ENCODE measurements around the gene CLCF1. TPM values are rescaled to one million over a fixed set of nuclear protein-coding genes. Genes with fewer than 3 reads are reported as not detected.
A peak's percentile ranks its signal among the peaks of the same experiment; 100 is the strongest.

CLCF1 gene
- total RNA-seq, 4 donors from 2014 or later = 2.2 to 3.3 (median 2.5) TPM

DNA sequence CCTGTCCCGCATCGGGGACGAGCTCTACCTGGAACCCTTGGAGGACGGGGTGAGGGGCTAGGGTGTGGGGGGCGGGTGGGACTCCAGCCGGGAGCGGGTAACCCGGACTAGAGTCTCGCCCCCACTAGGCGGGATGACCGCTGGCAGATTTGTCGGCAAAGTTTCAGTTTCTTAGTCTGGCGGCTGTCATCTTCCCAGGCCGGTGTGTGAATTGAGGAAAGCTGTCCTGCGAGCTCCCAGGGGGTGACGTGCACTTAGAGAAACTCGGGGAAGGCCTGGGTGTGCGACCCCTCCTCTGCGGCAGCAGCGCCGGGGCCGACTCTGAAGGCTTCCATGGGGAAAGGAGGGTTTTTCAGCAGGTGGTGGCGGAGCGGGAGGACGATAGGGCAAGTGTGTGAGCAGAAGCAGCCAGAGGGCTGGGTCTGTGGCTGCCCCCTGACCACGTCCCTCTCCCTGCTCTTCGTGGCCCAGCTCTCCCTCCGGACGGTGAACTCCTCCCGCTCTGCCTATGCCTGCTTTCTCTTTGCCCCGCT is 18.9 kb upstream of the CLCF1 start:
- intact Hi-C loops (cut with DNase I; ENCODE audit: low total_unique reads) = loop anchor here (10.0 kb wide), 1 partner anchor 113 kb away; the partner anchor contains the start of genes CDK2AP2 and PITPNM1
- TF ChIP-seq, protein P1, sequence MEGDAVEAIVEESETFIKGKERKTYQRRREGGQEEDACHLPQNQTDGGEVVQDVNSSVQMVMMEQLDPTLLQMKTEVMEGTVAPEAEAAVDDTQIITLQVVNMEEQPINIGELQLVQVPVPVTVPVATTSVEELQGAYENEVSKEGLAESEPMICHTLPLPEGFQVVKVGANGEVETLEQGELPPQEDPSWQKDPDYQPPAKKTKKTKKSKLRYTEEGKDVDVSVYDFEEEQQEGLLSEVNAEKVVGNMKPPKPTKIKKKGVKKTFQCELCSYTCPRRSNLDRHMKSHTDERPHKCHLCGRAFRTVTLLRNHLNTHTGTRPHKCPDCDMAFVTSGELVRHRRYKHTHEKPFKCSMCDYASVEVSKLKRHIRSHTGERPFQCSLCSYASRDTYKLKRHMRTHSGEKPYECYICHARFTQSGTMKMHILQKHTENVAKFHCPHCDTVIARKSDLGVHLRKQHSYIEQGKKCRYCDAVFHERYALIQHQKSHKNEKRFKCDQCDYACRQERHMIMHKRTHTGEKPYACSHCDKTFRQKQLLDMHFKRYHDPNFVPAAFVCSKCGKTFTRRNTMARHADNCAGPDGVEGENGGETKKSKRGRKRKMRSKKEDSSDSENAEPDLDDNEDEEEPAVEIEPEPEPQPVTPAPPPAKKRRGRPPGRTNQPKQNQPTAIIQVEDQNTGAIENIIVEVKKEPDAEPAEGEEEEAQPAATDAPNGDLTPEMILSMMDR (IDR thresholded peaks at IDR 0.05) = no peak
- TF ChIP-seq POLR2A (IDR thresholded peaks at IDR 0.05) = no peak
- no peak for DNase-seq (ENCODE audit: low spot score in 2 of 2)
- peak overlapping the region; percentile 65 for H3K4me3 ChIP-seq (ENCODE audit: low read depth, poor library complexity, severe bottlenecking)
- 5 to 6% methylated on average over 28 to 31 of the region's 31 CpGs for WGBS, 2 donors

DNA sequence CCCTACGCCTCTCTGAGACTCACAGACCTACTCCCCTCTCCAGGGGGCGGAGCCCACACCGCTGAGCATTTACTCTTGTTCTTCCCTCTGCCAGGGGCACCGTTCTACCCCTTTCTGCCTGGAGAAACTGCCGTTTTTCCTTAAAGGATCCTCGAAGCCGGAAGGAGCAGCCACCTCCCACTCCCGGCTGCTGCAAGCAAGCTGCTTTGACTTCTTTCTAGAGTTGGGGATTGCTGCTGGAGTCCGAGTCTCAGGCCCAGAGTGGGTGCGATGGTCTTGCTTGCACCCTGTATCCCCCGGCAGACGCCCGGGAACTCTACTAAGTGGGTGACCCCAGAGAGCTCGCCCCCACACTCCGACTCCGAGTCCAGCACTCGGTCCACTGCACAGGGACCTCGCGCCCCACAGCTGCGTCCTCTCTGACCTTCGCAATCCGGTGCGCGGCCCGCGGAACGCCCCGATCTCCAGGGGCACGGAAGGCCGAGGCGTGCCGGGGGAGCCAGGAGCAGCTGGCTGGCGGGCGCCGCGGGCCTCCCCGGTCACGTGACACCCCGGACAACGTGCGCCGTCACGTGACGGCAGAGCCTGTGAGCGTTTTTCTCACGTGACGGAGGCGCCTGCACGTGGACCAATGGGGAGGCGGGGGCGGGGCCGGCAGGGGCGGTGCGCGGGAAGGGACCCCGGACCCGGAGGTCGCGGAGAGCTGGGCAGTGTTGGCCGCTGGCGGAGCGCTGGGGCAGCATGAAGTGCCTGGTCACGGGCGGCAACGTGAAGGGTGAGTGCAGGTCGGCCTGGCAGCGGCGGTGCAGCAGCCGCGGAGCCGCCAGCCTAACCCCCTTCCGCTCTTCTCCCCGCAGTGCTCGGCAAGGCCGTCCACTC is 18.1 kb upstream of the CLCF1 start, which contains the start of gene RAD9A:
RAD9A (plus strand) TSS at position 683 of the 879 bp plus-strand sequence; CDS start at position 742, 59 bp downstream.
- peak; percentile 92 to 99 for DNase-seq (ENCODE audit: low spot score in 2 of 2)
- TF ChIP-seq POLR2A (IDR thresholded peaks at IDR 0.05) = no peak
- TF ChIP-seq, protein P1 (IDR thresholded peaks at IDR 0.05) = peak in 1 of 3 donors; percentile 5
- H3K4me3 ChIP-seq (ENCODE audit: low read depth, poor library complexity, severe bottlenecking) = peak within 1 kb of the TSS; percentile 65
- intact Hi-C loops (cut with DNase I; ENCODE audit: low total_unique reads) = loop anchor here (10.0 kb wide), 1 partner anchor 113 kb away; the partner anchor contains the start of genes CDK2AP2 and PITPNM1
- 0% methylated on average over 28 to 48 of the region's 75 CpGs for WGBS, 2 donors

DNA sequence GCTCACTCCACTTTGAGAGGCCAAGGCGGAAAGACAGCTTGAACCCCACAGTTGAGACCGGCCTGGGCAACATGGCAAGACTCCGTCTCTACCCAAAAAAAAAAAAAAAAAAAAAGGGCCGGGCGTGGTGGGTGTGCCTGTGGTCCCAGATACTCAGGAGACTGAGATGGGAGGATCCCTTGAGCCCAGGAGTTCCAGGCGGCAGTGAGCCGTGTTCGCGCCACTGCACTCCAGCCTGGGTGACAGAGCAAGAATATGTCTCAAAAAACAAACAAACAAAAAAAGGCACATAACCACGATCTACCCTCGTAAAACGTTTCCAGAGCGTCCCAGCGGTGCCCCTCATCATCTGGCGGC is 17.5 kb upstream of the CLCF1 start:
- TF ChIP-seq, protein P1 (IDR thresholded peaks at IDR 0.05) = no peak
- no peak for TF ChIP-seq POLR2A (IDR thresholded peaks at IDR 0.05)
- intact Hi-C loops (cut with DNase I; ENCODE audit: low total_unique reads) = loop anchor here (10.0 kb wide), 1 partner anchor 114 kb away; the partner anchor contains the start of genes CDK2AP2 and PITPNM1
- H3K4me3 ChIP-seq (ENCODE audit: low read depth, poor library complexity, severe bottlenecking) = peak overlapping the region; percentile 54
- 8 to 13% methylated on average over 15 of the region's 15 CpGs for WGBS, 2 donors
- DNase-seq (ENCODE audit: low spot score in 2 of 2) = no peak

DNA sequence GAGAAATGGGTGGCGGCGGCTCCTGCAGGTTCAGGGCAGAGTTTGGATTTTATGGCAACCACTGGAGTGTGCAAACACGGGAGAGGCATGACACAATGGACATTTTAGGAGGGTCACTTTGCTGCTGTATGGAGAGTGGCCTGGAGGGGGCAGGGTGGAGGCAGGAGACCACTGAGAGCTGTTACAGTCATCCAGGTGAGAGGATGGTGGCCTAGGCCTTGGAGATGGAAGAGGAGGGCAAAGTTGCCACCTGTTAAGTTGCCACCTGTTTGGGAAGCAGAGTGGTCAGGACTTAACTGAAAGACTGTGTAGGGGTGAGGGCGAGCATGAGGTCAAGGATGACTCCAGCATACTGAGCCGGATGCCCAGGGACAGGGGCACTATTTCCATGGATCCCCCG is 16.1 kb upstream of the CLCF1 start:
- TF ChIP-seq, protein P1 (IDR thresholded peaks at IDR 0.05) = no peak
- TF ChIP-seq POLR2A (IDR thresholded peaks at IDR 0.05) = no peak
- 70 to 76% methylated on average over 6 of the region's 6 CpGs for WGBS, 2 donors
- intact Hi-C loops (cut with DNase I; ENCODE audit: low total_unique reads) = no loop called here

DNA sequence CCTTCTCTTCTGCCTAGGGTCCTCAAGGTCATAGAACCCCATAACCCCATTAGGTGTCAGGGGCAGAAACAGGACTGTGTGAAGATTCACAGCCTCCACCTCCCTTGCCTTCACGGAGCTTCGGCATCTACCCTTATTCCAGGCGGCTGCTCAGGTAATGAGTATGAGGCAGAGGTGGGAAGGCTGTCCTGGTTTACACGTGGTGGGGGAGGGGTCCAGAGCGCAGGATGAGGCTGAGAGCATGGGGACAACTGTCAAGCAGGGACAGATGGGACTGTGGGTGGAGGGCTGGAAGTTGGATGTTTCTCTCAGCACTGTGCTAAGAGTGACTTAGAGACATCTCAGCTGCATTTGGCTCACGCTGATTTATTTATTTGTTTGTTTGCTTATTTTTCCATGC is 14.1 kb upstream of the CLCF1 start:
- intact Hi-C loops (cut with DNase I; ENCODE audit: low total_unique reads) = no loop called here
- 62 to 66% methylated on average over 6 of the region's 6 CpGs for WGBS, 2 donors
- no peak for TF ChIP-seq POLR2A (IDR thresholded peaks at IDR 0.05)
- TF ChIP-seq, protein P1 (IDR thresholded peaks at IDR 0.05) = no peak

More for the DNA sequence above, 16.1 kb upstream of the CLCF1 start:
- H3K4me3 ChIP-seq (ENCODE audit: low read depth, poor library complexity, severe bottlenecking) = no peak overlapping the region
- no peak for DNase-seq (ENCODE audit: low spot score in 2 of 2)

More for the DNA sequence above, 14.1 kb upstream of the CLCF1 start:
- DNase-seq (ENCODE audit: low spot score in 2 of 2) = no peak
- H3K4me3 ChIP-seq (ENCODE audit: low read depth, poor library complexity, severe bottlenecking) = no peak overlapping the region

All from lower leg skin (tissue), 4 donors.